Immature natural killer cell (primary cell): ENCODE measurements around the gene ADD3. TPM values are rescaled to one million over a fixed set of nuclear protein-coding genes. Genes with fewer than 3 reads are reported as not detected.

Source experiments
- DNase-seq, 3 donors: peaks; one replicate each; pipeline ENCODE4 v3.0.0; 2022; ENCODE audit warnings: mixed read lengths in 1 of 3
- H3K27ac Mint-ChIP-seq, 6 donors: one replicate each; pipeline ENCODE4 v1.8.0; 2020; ENCODE audit warnings: mixed read lengths in 6 of 6, mild to moderate bottlenecking in 5 of 6, inconsistent platforms in 4 of 6, moderate library complexity in 3 of 6
- H3K27me3 Mint-ChIP-seq, 3 donors: one replicate each; pipeline ENCODE4 v1.8.0; 2020 to 2021; ENCODE audit warnings: low read depth in 3 of 3, mild to moderate bottlenecking in 3 of 3, mixed read lengths in 3 of 3, moderate library complexity in 3 of 3, inconsistent platforms in 1 of 3
- H3K36me3 Mint-ChIP-seq, 3 donors: one replicate each; pipeline ENCODE4 v1.8.0; 2020; ENCODE audit warnings: mixed read lengths in 3 of 3, inconsistent platforms in 2 of 3, mild to moderate bottlenecking in 2 of 3
- H3K4me1 Mint-ChIP-seq, 2 donors: one replicate each; pipeline ENCODE4 v1.8.0; 2020; ENCODE audit warnings: inconsistent platforms in 2 of 2, mild to moderate bottlenecking in 2 of 2, mixed read lengths in 2 of 2, moderate library complexity in 1 of 2
- H3K4me3 Mint-ChIP-seq, 5 donors: one replicate each; pipeline ENCODE4 v1.8.0; 2020; ENCODE audit warnings: mild to moderate bottlenecking in 5 of 5, mixed read lengths in 5 of 5, inconsistent platforms in 3 of 5, moderate library complexity in 3 of 5
- H3K9me3 Mint-ChIP-seq, 6 donors: one replicate each; pipeline ENCODE4 v1.8.0; 2020; ENCODE audit warnings: mild to moderate bottlenecking in 6 of 6, mixed read lengths in 6 of 6, inconsistent platforms in 4 of 6, moderate library complexity in 3 of 6
- polyA plus RNA-seq, 3 donors: library from polyadenylated mRNA; unstranded; fragments of 300-500 nt; fragmentation: Illumina TruSeq; gene quantifications; one replicate each; pipeline ENCODE4 v1.2.3, GENCODE V29; 2021

Gene ADD3
- polyA plus RNA-seq, 3 donors from 2014 or later = 336 to 513 (median 447) TPM

GRCh38 chr10:110176141-110177030 lies 168.6 kb downstream of the ADD3 start:
- H3K4me3 Mint-ChIP-seq = no peak overlapping the region
- no peaks in the 10 kb centered on the region for H3K36me3 Mint-ChIP-seq
- no peaks in the 10 kb centered on the region for H3K9me3 Mint-ChIP-seq
- no peak for DNase-seq
- H3K4me1 Mint-ChIP-seq = peaks cover 0 to 2% of the 10 kb centered on the region in 2 donors
- peaks cover 12 to 25% (median 13%) of the 10 kb centered on the region in 3 donors for H3K27me3 Mint-ChIP-seq
- H3K27ac Mint-ChIP-seq = no peak overlapping the region

- peaks cover 0 to 2% of the 10 kb centered on the region in 2 donors for H3K4me1 Mint-ChIP-seq
- H3K36me3 Mint-ChIP-seq = no peaks in the 10 kb centered on the region
- peak overlapping the region in 1 of 6 donors; percentile 5 for H3K27ac Mint-ChIP-seq
- H3K9me3 Mint-ChIP-seq = no peaks in the 10 kb centered on the region
- no peak overlapping the region for H3K4me3 Mint-ChIP-seq
- peaks cover 8 to 18% (median 16%) of the 10 kb centered on the region in 3 donors for H3K27me3 Mint-ChIP-seq
- no peak for DNase-seq
Measured at GRCh38 chr10:110179220-110179619, 171.4 kb downstream of the ADD3 start.

GRCh38 chr10:110181451-110181850 lies 173.7 kb downstream of the ADD3 start:
- peaks cover 7 to 13% (median 12%) of the 10 kb centered on the region in 3 donors for H3K27me3 Mint-ChIP-seq
- no peak for DNase-seq
- H3K27ac Mint-ChIP-seq = no peak overlapping the region
- no peaks in the 10 kb centered on the region for H3K4me1 Mint-ChIP-seq
- no peak overlapping the region for H3K4me3 Mint-ChIP-seq
- H3K9me3 Mint-ChIP-seq = no peaks in the 10 kb centered on the region
- no peaks in the 10 kb centered on the region for H3K36me3 Mint-ChIP-seq

DNA sequence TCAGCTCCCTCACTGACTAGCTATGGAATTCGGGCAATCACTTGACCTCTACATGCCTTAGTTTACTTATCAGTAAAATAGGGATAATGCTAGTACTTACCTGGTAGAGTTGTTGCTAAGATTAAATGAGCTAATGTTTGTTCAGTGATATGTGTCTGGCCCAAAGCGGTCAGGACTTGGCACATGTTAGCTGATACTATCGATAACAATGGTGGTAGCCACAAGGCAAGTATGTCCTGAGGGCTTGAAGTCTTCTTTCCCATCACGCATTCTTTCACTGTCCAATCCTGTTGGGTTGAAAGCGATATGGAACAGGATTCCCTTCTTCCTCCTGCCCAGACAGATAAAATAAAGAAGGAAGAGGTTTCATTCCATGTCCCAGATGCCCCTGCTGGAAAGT lies 174.1 kb downstream of the ADD3 start:
- Mint-ChIP-seq H3K9me3 (no peaks in the 10 kb centered on the region), H3K27me3 (peaks cover 4 to 12% (median 10%) of the 10 kb centered on the region in 3 donors), H3K27ac (no peak overlapping the region), H3K36me3 (no peaks in the 10 kb centered on the region), H3K4me1 (no peaks in the 10 kb centered on the region), H3K4me3 (no peak overlapping the region)
- no peak for DNase-seq

DNA sequence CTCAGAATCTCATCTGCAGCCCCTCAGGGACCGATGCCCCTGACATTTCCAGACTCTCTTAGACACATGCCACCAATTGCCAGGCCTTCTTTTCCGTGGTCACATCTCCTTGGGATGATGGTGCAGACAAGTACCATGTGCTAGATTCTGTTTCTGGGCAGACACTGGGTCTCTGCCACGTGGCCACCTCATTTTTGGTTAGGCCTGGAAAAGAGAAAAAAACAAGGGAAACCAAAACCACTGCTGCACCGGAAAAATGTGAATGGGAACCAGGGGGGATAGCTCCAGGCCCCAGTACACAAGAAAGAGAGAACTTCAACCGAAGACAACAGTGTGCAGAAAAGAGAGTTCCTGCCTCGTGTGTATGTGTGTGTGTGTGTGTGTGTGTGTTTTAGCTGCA lies 176.6 kb downstream of the ADD3 start:
- Mint-ChIP-seq H3K9me3 (no peaks in the 10 kb centered on the region), H3K4me3 (no peak overlapping the region), H3K36me3 (no peaks in the 10 kb centered on the region), H3K27ac (no peak overlapping the region), H3K4me1 (no peaks in the 10 kb centered on the region), H3K27me3 (peaks cover 2 to 14% (median 6%) of the 10 kb centered on the region in 3 donors)
- no peak for DNase-seq

Other genes starting within 250 kb of the ADD3 start
- 10 to 100 TPM; 36.4 to 71.7 (median 57.7) TPM for gene XPNPEP1, start 84.5 kb upstream of the ADD3 start, polyA plus RNA-seq
- 10 to 100 TPM in 1 of 3 donors, 1 to 10 TPM in 2; 7.1 to 11.4 (median 9.7) TPM for gene MXI1, start 199.6 kb downstream of the ADD3 start, polyA plus RNA-seq